Ishikawa (cell line): ENCODE measurements around the gene PIWIL1.

Experiments
- CEBPB ChIP-seq: IDR thresholded peaks from 2 replicates; pipeline ENCODE4 v1.6.1; 2012
- CREB1 ChIP-seq: IDR thresholded peaks from 2 replicates; pipeline ENCODE4 v1.6.1; 2012; ENCODE audit warnings: low read depth
- EGR1 ChIP-seq: IDR thresholded peaks from 2 replicates; pipeline ENCODE4 v1.6.1; 2012
- EP300 ChIP-seq: IDR thresholded peaks from 2 replicates; pipeline ENCODE4 v1.6.1; 2012; ENCODE audit warnings: borderline replicate concordance
- FOXM1 ChIP-seq: IDR thresholded peaks from 2 replicates; pipeline ENCODE4 v1.6.1; 2012; ENCODE audit warnings: low read depth, borderline replicate concordance
- NFIC ChIP-seq: IDR thresholded peaks from 2 replicates; pipeline ENCODE4 v1.6.1; 2012
- RAD21 ChIP-seq: IDR thresholded peaks from 2 replicates; pipeline ENCODE4 v1.6.1; 2012; ENCODE audit warnings: low read depth
- REST ChIP-seq: IDR thresholded peaks from 2 replicates; pipeline ENCODE4 v1.6.1; 2012; ENCODE audit warnings: low read depth, mild to moderate bottlenecking
- TAF1 ChIP-seq: IDR thresholded peaks from 2 replicates; pipeline ENCODE4 v1.6.1; 2012; ENCODE audit warnings: low read depth, mild to moderate bottlenecking
- TCF12 ChIP-seq: IDR thresholded peaks from 2 replicates; pipeline ENCODE4 v1.6.1; 2012; ENCODE audit warnings: low read depth
- TEAD4 ChIP-seq: IDR thresholded peaks from 2 replicates; pipeline ENCODE4 v1.6.1; 2012
- YY1 ChIP-seq: IDR thresholded peaks from 2 replicates; pipeline ENCODE4 v1.6.1; 2012; ENCODE audit warnings: low read depth
- ZBTB7A ChIP-seq: IDR thresholded peaks from 2 replicates; pipeline ENCODE4 v1.6.1; 2012; ENCODE audit warnings: low read depth
- TF ChIP-seq, protein P1 (sequence below): IDR thresholded peaks from 2 replicates; pipeline ENCODE4 v1.6.1; 2012
- TF ChIP-seq, protein P2 (sequence below): IDR thresholded peaks from 2 replicates; pipeline ENCODE4 v1.6.1; 2012

Gene PIWIL1

DNA sequence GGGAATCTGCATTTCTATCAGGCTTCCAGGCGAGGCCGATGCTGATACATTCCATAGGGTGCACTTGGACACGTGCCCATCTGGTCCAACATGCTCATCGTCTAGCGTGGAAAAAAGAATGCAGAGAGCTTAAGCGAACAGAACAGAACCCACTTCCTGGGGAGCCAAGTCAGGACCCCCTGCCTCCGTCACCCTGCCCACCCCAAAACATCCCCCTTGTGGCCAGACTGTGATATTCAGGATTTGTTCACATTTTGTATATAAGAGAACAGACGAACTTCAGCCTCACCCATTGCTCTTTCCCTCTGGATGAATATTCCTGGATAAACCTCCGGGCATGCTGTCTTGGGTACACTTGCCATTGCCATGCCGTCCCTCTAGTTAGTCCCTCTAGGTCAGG, 4.3 kb upstream of the PIWIL1 start:
- TF ChIP-seq RAD21 (no peak), EP300 (no peak), TAF1 (no peak), FOXM1 (no peak)

- TF ChIP-seq, protein P1, sequence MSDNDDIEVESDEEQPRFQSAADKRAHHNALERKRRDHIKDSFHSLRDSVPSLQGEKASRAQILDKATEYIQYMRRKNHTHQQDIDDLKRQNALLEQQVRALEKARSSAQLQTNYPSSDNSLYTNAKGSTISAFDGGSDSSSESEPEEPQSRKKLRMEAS, result no peak
- TF ChIP-seq TCF12 (no peak), CEBPB (no peak), NFIC (no peak), RAD21 (no peak), TEAD4 (no peak), TAF1 (no peak), REST (no peak)
- TF ChIP-seq, protein P2, sequence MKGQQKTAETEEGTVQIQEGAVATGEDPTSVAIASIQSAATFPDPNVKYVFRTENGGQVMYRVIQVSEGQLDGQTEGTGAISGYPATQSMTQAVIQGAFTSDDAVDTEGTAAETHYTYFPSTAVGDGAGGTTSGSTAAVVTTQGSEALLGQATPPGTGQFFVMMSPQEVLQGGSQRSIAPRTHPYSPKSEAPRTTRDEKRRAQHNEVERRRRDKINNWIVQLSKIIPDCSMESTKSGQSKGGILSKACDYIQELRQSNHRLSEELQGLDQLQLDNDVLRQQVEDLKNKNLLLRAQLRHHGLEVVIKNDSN, result no peak
Observed at GRCh38 chr12:130334399-130334798, 3.3 kb upstream of the PIWIL1 start.

GRCh38 chr12:130334937-130335336, 2.8 kb upstream of the PIWIL1 start:
- no peak for TF ChIP-seq EP300
- no peak for TF ChIP-seq CREB1
- no peak for TF ChIP-seq NFIC
- TF ChIP-seq CEBPB, result no peak
- TF ChIP-seq RAD21, result no peak
- no peak for TF ChIP-seq TCF12
- no peak for TF ChIP-seq TEAD4

- TF ChIP-seq, protein P1, result no peak
- no peak for TF ChIP-seq FOXM1
- peak; percentile 81 for TF ChIP-seq RAD21
- TF ChIP-seq NFIC, result no peak
- TF ChIP-seq YY1, result no peak
- no peak for TF ChIP-seq EGR1
- TF ChIP-seq EP300, result no peak
Observed at GRCh38 chr12:130335517-130336392, 1.9 kb upstream of the PIWIL1 start.

DNA sequence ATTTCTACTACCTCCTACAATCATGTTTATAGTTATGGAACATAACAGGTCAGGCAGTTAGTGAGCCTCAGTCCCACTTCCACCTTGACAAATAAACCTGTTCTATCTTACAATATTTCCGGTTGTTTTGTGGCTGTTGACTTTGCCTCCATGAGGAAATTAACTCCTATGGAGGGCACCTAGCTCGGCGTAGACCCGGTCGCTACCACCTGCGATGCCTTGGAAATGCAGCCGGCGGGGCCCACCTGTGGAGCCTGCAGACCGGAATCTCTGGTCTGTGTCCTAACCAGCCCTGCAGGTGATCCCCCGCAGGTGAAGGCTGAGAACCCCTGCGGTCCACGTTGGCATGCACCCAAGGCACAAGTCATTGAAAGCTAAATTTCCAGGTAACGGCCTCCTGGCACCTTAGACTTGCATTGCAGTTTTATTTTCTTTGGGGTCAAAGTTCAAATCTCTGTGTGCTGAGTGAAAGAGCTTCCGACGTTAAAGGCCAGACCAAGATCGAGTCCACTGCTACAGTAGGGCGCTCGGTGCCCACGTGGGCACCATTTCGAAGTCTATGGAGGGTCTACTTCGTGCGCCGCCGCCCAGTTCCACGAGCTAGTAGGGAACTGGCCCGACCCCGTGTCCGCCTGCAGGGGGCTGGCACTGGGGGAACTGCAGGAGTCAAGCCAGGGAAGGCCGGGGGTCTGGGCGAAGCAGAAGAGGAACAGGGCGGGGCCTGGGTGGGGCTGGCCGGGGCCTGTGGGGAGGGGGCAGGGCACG, 782 bp upstream of the PIWIL1 start:
- TF ChIP-seq TAF1 (no peak), EP300 (no peak), YY1 (no peak), ZBTB7A (no peak), TCF12 (no peak), CREB1 (no peak), CEBPB (no peak), REST (no peak), RAD21 (no peak), FOXM1 (no peak), TEAD4 (no peak), EGR1 (no peak), NFIC (no peak)
- TF ChIP-seq, protein P2, result no peak
- TF ChIP-seq, protein P1, result no peak
